GM19099 (cell line): ENCODE results near the gene SPTA1.

Experiments
- POLR2A ChIP-seq: IDR thresholded peaks from 3 replicates; pipeline ENCODE4 v1.6.1; 2011; ENCODE audit warnings: low read depth; ENCODE audit not compliant: insufficient read length; ENCODE audit errors: extremely low read depth

SPTA1 gene

GRCh38 chr1:158692356-158692755 lies 5.8 kb upstream of the SPTA1 start:
- no peak for TF ChIP-seq POLR2A

GRCh38 chr1:158691907-158692306 lies 5.4 kb upstream of the SPTA1 start:
- TF ChIP-seq POLR2A, result no peak

- TF ChIP-seq POLR2A, result no peak
Measured at GRCh38 chr1:158689875-158690274, 3.4 kb upstream of the SPTA1 start.

- no peak for TF ChIP-seq POLR2A
Measured at GRCh38 chr1:158689110-158689509, 2.6 kb upstream of the SPTA1 start.

- TF ChIP-seq POLR2A, result no peak
Measured at GRCh38 chr1:158687037-158687436, 522 bp upstream of the SPTA1 start.

- no peak for TF ChIP-seq POLR2A
Measured at GRCh38 chr1:158685085-158685484, 1.4 kb downstream of the SPTA1 start.

GRCh38 chr1:158681606-158682005 lies 4.9 kb downstream of the SPTA1 start:
- TF ChIP-seq POLR2A, result no peak

- TF ChIP-seq POLR2A, result no peak
Measured at GRCh38 chr1:158679289-158679688, 7.2 kb downstream of the SPTA1 start.

GRCh38 chr1:158675563-158676323 lies 10.8 kb downstream of the SPTA1 start:
- TF ChIP-seq POLR2A, result no peak

GRCh38 chr1:158674302-158674701 lies 12.2 kb downstream of the SPTA1 start:
- no peak for TF ChIP-seq POLR2A

GRCh38 chr1:158666037-158666436 lies 20.5 kb downstream of the SPTA1 start:
- no peak for TF ChIP-seq POLR2A

- no peak for TF ChIP-seq POLR2A
Measured at GRCh38 chr1:158654571-158654970, 31.9 kb downstream of the SPTA1 start.

- TF ChIP-seq POLR2A, result no peak
Measured at GRCh38 chr1:158654086-158654485, 32.4 kb downstream of the SPTA1 start.

GRCh38 chr1:158652721-158653334 lies 33.7 kb downstream of the SPTA1 start:
- no peak for TF ChIP-seq POLR2A

- TF ChIP-seq POLR2A, result no peak
Measured at GRCh38 chr1:158649052-158649451, 37.5 kb downstream of the SPTA1 start.

GRCh38 chr1:158646465-158646864 lies 40.0 kb downstream of the SPTA1 start:
- no peak for TF ChIP-seq POLR2A

- TF ChIP-seq POLR2A, result no peak
Measured at GRCh38 chr1:158644449-158644848, 42.1 kb downstream of the SPTA1 start.

GRCh38 chr1:158638904-158639303 lies 47.6 kb downstream of the SPTA1 start:
- TF ChIP-seq POLR2A, result no peak

- no peak for TF ChIP-seq POLR2A
Measured at GRCh38 chr1:158638146-158638545, 48.4 kb downstream of the SPTA1 start.
